RWPE2 (cell line): Measurements from ENCODE around the gene ESR1.
"Not testable (repeated sequence)": the region's sequence is repeated elsewhere in the genome, so short reads cannot be mapped to it uniquely, and the experiment has no call there.

ENCODE experiments used
- ATAC-seq: fragments of 200-7000 bp; cut with Tn5 transposase; 3 replicates; pipeline ENCODE4 v1.9.1; 2021; ENCODE audit warnings: low read depth
- DNase-seq: peaks from one replicate; pipeline ENCODE4 v3.0.0-alpha.2; 2020; ENCODE audit warnings: low spot score
- H3K27ac ChIP-seq: fragments of 450-650 bp; 2 replicates; pipeline ENCODE4 v1.5.1; 2017; ENCODE audit warnings: mild to moderate bottlenecking; ENCODE audit not compliant: poor library complexity, severe bottlenecking
- H3K27me3 ChIP-seq: fragments of 250-450 bp; sonication (Bioruptor Pico); 2 replicates; pipeline ENCODE4 v1.5.1; 2021; ENCODE audit warnings: mild to moderate bottlenecking, moderate library complexity; ENCODE audit not compliant: insufficient read depth, poor library complexity, severe bottlenecking
- H3K36me3 ChIP-seq: fragments of 250-450 bp; sonication (Bioruptor Pico); 2 replicates; pipeline ENCODE4 v1.5.1; 2020; ENCODE audit warnings: low read depth, mild to moderate bottlenecking, moderate library complexity
- H3K4me1 ChIP-seq: fragments of 250-450 bp; sonication (Bioruptor Pico); 2 replicates; pipeline ENCODE4 v1.5.1; 2021; ENCODE audit warnings: mild to moderate bottlenecking, moderate library complexity; ENCODE audit not compliant: insufficient read depth, poor library complexity, severe bottlenecking
- H3K4me3 ChIP-seq: fragments of 250-450 bp; sonication (Bioruptor Pico); 2 replicates; pipeline ENCODE4 v1.5.1; 2021; ENCODE audit warnings: mild to moderate bottlenecking, moderate library complexity; ENCODE audit not compliant: severe bottlenecking
- H3K9me3 ChIP-seq: fragments of 250-450 bp; sonication (Bioruptor Pico); 2 replicates; pipeline ENCODE4 v1.5.1; 2021; ENCODE audit warnings: mild to moderate bottlenecking, moderate library complexity; ENCODE audit not compliant: severe bottlenecking
- TF ChIP-seq, protein P1 (sequence below): fragments of 450-650 bp; IDR thresholded peaks from one replicate; pipeline ENCODE4 v1.5.1; 2017; ENCODE audit warnings: mild to moderate bottlenecking, moderate library complexity; ENCODE audit not compliant: poor library complexity, severe bottlenecking

The ESR1 gene

DNA sequence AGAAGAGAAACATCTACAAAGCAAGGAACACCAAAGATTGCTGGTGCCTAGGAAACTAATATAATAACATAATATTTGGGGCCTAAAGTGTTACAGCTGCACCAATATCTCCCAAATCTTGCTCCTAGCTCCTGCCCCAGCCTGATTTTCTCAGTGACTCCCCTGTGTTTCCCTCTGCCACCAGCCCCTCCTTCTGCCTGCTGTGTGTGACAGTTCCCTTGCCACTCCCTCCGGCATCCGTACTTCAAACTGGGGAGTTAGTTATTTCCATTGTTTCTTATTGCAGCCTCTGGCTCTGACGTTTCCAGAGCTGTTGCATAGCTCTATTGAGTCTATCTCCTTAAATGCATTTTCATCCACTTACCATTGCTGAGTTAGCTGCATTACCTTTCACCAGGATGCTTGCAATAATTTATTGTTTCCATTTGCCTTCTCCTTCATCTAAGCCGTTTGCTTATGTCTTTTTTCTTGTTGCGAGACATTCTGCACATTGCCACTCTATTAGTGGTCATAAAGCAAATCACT is 43.1 kb downstream of the ESR1 start:
- TF ChIP-seq, protein P1, sequence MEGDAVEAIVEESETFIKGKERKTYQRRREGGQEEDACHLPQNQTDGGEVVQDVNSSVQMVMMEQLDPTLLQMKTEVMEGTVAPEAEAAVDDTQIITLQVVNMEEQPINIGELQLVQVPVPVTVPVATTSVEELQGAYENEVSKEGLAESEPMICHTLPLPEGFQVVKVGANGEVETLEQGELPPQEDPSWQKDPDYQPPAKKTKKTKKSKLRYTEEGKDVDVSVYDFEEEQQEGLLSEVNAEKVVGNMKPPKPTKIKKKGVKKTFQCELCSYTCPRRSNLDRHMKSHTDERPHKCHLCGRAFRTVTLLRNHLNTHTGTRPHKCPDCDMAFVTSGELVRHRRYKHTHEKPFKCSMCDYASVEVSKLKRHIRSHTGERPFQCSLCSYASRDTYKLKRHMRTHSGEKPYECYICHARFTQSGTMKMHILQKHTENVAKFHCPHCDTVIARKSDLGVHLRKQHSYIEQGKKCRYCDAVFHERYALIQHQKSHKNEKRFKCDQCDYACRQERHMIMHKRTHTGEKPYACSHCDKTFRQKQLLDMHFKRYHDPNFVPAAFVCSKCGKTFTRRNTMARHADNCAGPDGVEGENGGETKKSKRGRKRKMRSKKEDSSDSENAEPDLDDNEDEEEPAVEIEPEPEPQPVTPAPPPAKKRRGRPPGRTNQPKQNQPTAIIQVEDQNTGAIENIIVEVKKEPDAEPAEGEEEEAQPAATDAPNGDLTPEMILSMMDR, result no peak
- H3K27ac ChIP-seq, result no peak overlapping the region
- H3K27me3 ChIP-seq, result no peaks in the 10 kb centered on the region
- H3K36me3 ChIP-seq, result no peaks in the 10 kb centered on the region
- no peak overlapping the region for H3K4me3 ChIP-seq
- no peak for ATAC-seq
- no peaks in the 10 kb centered on the region for H3K4me1 ChIP-seq
- DNase-seq, result no peak
- H3K9me3 ChIP-seq, result no peaks in the 10 kb centered on the region

DNA sequence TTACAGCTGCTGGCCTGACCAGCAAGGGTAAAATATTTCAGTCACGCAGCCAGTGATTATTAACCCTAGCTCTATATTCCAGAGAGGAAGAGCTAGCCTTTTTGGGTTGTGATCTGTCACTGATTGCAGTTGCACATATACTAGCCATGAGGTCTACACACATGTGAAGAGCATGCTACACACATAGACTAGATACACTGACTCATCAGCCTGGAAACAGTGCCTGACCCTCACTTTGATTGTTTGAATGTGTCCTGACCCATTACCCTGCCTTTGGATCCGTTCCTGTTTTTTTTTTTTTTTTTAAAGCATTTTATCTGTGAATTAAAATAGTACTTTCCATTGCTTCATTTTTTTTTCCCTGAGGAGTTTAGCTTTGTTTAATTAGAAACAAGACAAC is 50.8 kb downstream of the ESR1 start:
- Histone ChIP-seq H3K4me3 (no peak overlapping the region), H3K36me3 (no peaks in the 10 kb centered on the region), H3K27ac (no peak overlapping the region), H3K9me3 (no peaks in the 10 kb centered on the region), H3K27me3 (no peaks in the 10 kb centered on the region), H3K4me1 (no peaks in the 10 kb centered on the region)
- ATAC-seq (no peak), DNase-seq (no peak)
- TF ChIP-seq, protein P1, result no peak

DNA sequence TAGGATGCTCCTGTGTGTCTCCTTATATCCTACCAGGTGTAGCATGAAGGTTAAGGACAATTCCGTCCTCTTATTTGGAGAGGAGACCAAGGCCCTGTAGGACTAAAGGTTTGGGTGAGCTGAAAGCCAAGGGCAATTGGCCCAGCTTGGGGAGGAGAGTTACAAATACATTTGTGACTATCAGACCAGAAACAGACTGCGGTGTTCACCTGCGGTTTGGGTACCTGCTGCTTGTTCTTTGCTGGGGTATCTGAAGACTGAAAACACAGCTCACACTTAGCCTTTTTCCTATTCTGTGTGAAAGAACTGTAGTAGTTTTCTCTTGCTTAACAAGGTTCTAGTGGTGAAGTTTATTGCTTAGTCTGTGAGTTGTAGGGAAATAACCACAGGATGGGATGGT is 55.0 kb downstream of the ESR1 start:
- TF ChIP-seq, protein P1, result no peak
- no peaks in the 10 kb centered on the region for H3K9me3 ChIP-seq
- no peak overlapping the region for H3K4me3 ChIP-seq
- DNase-seq (no peak), ATAC-seq (no peak)
- no peak overlapping the region for H3K27ac ChIP-seq
- H3K4me1 ChIP-seq, result no peaks in the 10 kb centered on the region
- no peaks in the 10 kb centered on the region for H3K27me3 ChIP-seq
- H3K36me3 ChIP-seq, result no peaks in the 10 kb centered on the region

DNA sequence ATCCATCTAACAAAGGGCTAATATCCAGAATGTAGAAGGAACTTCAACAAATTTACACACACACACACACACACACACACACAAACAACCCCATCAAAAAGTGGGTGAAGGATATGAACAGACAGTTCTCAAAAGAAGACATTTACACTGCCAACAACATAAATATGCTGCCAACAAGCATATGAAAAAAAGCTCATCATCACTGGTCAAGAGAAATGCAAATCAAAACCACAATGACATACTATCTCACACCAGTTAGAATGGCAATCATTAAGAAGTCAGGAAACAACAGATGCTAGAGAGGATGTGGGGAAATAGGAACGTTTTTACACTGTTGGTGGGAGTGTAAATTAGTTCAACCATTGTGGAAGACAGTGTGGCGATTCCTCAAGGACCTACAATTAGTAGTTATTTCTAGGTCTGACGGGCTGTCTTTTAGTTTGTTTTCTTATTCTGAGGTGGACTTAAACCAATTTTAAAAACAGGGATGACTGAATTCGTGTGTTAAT is 59.9 kb downstream of the ESR1 start:
- H3K9me3 ChIP-seq, H3K36me3 ChIP-seq, H3K4me3 ChIP-seq, ATAC-seq, H3K27ac ChIP-seq, DNase-seq, H3K27me3 ChIP-seq, H3K4me1 ChIP-seq: not testable (repeated sequence)

DNA sequence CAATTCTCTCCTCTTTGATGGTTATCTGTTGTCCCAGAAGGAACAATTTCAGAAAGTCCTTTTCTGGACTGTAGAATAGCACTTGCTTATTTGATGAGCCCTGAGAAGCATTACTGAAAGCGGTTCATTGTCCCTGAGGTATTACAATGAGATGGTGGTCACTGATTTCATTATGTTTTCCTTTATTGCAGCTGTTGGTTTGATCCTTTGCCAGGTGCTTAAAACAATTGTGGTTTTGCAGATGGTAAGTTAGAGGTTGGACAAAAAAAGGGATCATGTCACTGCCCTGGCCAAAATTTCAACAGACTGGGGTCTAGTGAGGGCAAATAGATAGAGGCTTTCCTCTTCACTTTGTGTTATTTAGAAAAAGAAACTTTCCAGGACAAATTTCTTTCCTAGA is 61.9 kb downstream of the ESR1 start:
- Histone ChIP-seq H3K36me3 (no peaks in the 10 kb centered on the region; the same call in 1 of the 2 replicates), H3K4me3 (no peak overlapping the region), H3K4me1 (no peaks in the 10 kb centered on the region), H3K27ac (no peak overlapping the region), H3K27me3 (no peaks in the 10 kb centered on the region), H3K9me3 (no peaks in the 10 kb centered on the region)
- DNase-seq (no peak), ATAC-seq (no peak)
- TF ChIP-seq, protein P1, result no peak
